ENCODE measurements around the gene KLHDC7A. TPM values are rescaled to one million over a fixed set of nuclear protein-coding genes. Genes with fewer than 3 reads are reported as not detected.

Gene KLHDC7A
- total and polyA plus RNA-seq, 3 experiments from 2014 or later: not detected

- Histone ChIP-seq H3K4me1 (ENCODE audit: insufficient read depth, low read length) (no peaks in the 10 kb centered on the region), H3K36me3 (ENCODE audit: insufficient read depth, low read length) (no peaks in the 10 kb centered on the region), H3K9me3 (ENCODE audit: low read length) (no peaks in the 10 kb centered on the region), H3K27me3 (ENCODE audit: insufficient read depth, low read length, poor library complexity, severe bottlenecking) (no peaks in the 10 kb centered on the region), H3K4me3 (ENCODE audit: low read length) (no peak overlapping the region), H3K27ac (ENCODE audit: low read depth, low read length) (no peak overlapping the region)
- H3K27ac Mint-ChIP-seq: no peak overlapping the region
- H3K4me3 Mint-ChIP-seq: no peak overlapping the region
- no peaks in the 10 kb centered on the region for H3K4me1 Mint-ChIP-seq
- H3K27me3 Mint-ChIP-seq: peaks cover 10 to 12% of the 10 kb centered on the region in 2 donors
- H3K36me3 Mint-ChIP-seq: no peaks in the 10 kb centered on the region
- POLR2A ChIA-PET: no interaction called here
- no peak for DNase-seq
- CTCF ChIA-PET: no interaction called here
- H3K9me3 Mint-ChIP-seq: peaks cover 0 to 2% (median 0%) of the 10 kb centered on the region in 5 donors
These were observed 8.8 kb downstream of the KLHDC7A start for GRCh38 chr1:18489417-18490143.

GRCh38 chr1:18491168-18491567 is 10.4 kb downstream of the KLHDC7A start:
- no peak for DNase-seq
- Histone ChIP-seq H3K36me3 (ENCODE audit: insufficient read depth, low read length) (no peaks in the 10 kb centered on the region), H3K4me1 (ENCODE audit: insufficient read depth, low read length) (no peaks in the 10 kb centered on the region), H3K27me3 (ENCODE audit: insufficient read depth, low read length, poor library complexity, severe bottlenecking) (no peaks in the 10 kb centered on the region), H3K27ac (ENCODE audit: low read depth, low read length) (no peak overlapping the region), H3K9me3 (ENCODE audit: low read length) (no peaks in the 10 kb centered on the region), H3K4me3 (ENCODE audit: low read length) (no peak overlapping the region)
- Mint-ChIP-seq H3K27me3 (peaks cover 12 to 13% of the 10 kb centered on the region in 2 donors), H3K4me3 (no peak overlapping the region), H3K27ac (no peak overlapping the region), H3K4me1 (no peaks in the 10 kb centered on the region), H3K36me3 (no peaks in the 10 kb centered on the region), H3K9me3 (peaks cover 0 to 2% (median 0%) of the 10 kb centered on the region in 5 donors)
- CTCF ChIA-PET: no interaction called here
- POLR2A ChIA-PET: no interaction called here

- Histone ChIP-seq H3K4me3 (ENCODE audit: low read length) (no peak overlapping the region), H3K27me3 (ENCODE audit: insufficient read depth, low read length, poor library complexity, severe bottlenecking) (no peaks in the 10 kb centered on the region), H3K27ac (ENCODE audit: low read depth, low read length) (no peak overlapping the region), H3K4me1 (ENCODE audit: insufficient read depth, low read length) (no peaks in the 10 kb centered on the region), H3K36me3 (ENCODE audit: insufficient read depth, low read length) (no peaks in the 10 kb centered on the region), H3K9me3 (ENCODE audit: low read length) (no peaks in the 10 kb centered on the region)
- H3K27ac Mint-ChIP-seq: no peak overlapping the region
- no peak for DNase-seq
- H3K4me1 Mint-ChIP-seq: no peaks in the 10 kb centered on the region
- H3K4me3 Mint-ChIP-seq: no peak overlapping the region
- H3K9me3 Mint-ChIP-seq: no peaks in the 10 kb centered on the region
- no peaks in the 10 kb centered on the region for H3K36me3 Mint-ChIP-seq
- POLR2A ChIA-PET: no interaction called here
- CTCF ChIA-PET: no interaction called here
- peaks cover 21 to 28% of the 10 kb centered on the region in 2 donors for H3K27me3 Mint-ChIP-seq
These were observed 13.6 kb downstream of the KLHDC7A start for GRCh38 chr1:18494304-18494703.

GRCh38 chr1:18495635-18496034 is 14.9 kb downstream of the KLHDC7A start:
- no peaks in the 10 kb centered on the region for H3K36me3 ChIP-seq (ENCODE audit: insufficient read depth, low read length)
- no peaks in the 10 kb centered on the region for H3K9me3 Mint-ChIP-seq
- CTCF ChIA-PET: no interaction called here

GRCh38 chr1:18496056-18496455 is 15.3 kb downstream of the KLHDC7A start:
- Histone ChIP-seq H3K4me3 (ENCODE audit: low read length) (no peak overlapping the region), H3K4me1 (ENCODE audit: insufficient read depth, low read length) (no peaks in the 10 kb centered on the region), H3K9me3 (ENCODE audit: low read length) (no peaks in the 10 kb centered on the region), H3K27ac (ENCODE audit: low read depth, low read length) (no peak overlapping the region), H3K27me3 (ENCODE audit: insufficient read depth, low read length, poor library complexity, severe bottlenecking) (no peaks in the 10 kb centered on the region), H3K36me3 (ENCODE audit: insufficient read depth, low read length) (no peaks in the 10 kb centered on the region)
- ChIA-PET POLR2A (no interaction called here), CTCF (no interaction called here)
- Mint-ChIP-seq H3K27me3 (peaks cover 21 to 34% of the 10 kb centered on the region in 2 donors), H3K4me3 (no peak overlapping the region), H3K27ac (no peak overlapping the region), H3K36me3 (no peaks in the 10 kb centered on the region), H3K9me3 (no peaks in the 10 kb centered on the region), H3K4me1 (no peaks in the 10 kb centered on the region)
- DNase-seq: no peak

More at GRCh38 chr1:18495635-18496034, 14.9 kb downstream of the KLHDC7A start:
- DNase-seq: no peak
- no peak overlapping the region for H3K4me3 Mint-ChIP-seq
- H3K27ac Mint-ChIP-seq: no peak overlapping the region
- no peaks in the 10 kb centered on the region for H3K4me1 Mint-ChIP-seq
- no peaks in the 10 kb centered on the region for H3K9me3 ChIP-seq (ENCODE audit: low read length)
- no peaks in the 10 kb centered on the region for H3K36me3 Mint-ChIP-seq
- no peak overlapping the region for H3K27ac ChIP-seq (ENCODE audit: low read depth, low read length)
- no peaks in the 10 kb centered on the region for H3K4me1 ChIP-seq (ENCODE audit: insufficient read depth, low read length)
- H3K4me3 ChIP-seq (ENCODE audit: low read length): no peak overlapping the region
- POLR2A ChIA-PET: no interaction called here
- no peaks in the 10 kb centered on the region for H3K27me3 ChIP-seq (ENCODE audit: insufficient read depth, low read length, poor library complexity, severe bottlenecking)
- H3K27me3 Mint-ChIP-seq: peaks cover 23 to 31% of the 10 kb centered on the region in 2 donors

GRCh38 chr1:18496497-18497235 is 15.9 kb downstream of the KLHDC7A start:
- ChIA-PET POLR2A (no interaction called here), CTCF (no interaction called here)
- Mint-ChIP-seq H3K36me3 (no peaks in the 10 kb centered on the region), H3K4me3 (no peak overlapping the region), H3K27ac (no peak overlapping the region), H3K9me3 (no peaks in the 10 kb centered on the region), H3K4me1 (no peaks in the 10 kb centered on the region), H3K27me3 (peaks cover 23 to 36% of the 10 kb centered on the region in 2 donors)
- Histone ChIP-seq H3K4me1 (ENCODE audit: insufficient read depth, low read length) (no peaks in the 10 kb centered on the region), H3K9me3 (ENCODE audit: low read length) (no peaks in the 10 kb centered on the region), H3K27ac (ENCODE audit: low read depth, low read length) (no peak overlapping the region), H3K27me3 (ENCODE audit: insufficient read depth, low read length, poor library complexity, severe bottlenecking) (no peaks in the 10 kb centered on the region), H3K36me3 (ENCODE audit: insufficient read depth, low read length) (no peaks in the 10 kb centered on the region), H3K4me3 (ENCODE audit: low read length) (no peak overlapping the region)
- no peak for DNase-seq

- no peak for DNase-seq
- Histone ChIP-seq H3K4me1 (ENCODE audit: insufficient read depth, low read length) (no peaks in the 10 kb centered on the region), H3K4me3 (ENCODE audit: low read length) (no peak overlapping the region), H3K27me3 (ENCODE audit: insufficient read depth, low read length, poor library complexity, severe bottlenecking) (no peaks in the 10 kb centered on the region), H3K9me3 (ENCODE audit: low read length) (no peaks in the 10 kb centered on the region), H3K36me3 (ENCODE audit: insufficient read depth, low read length) (no peaks in the 10 kb centered on the region), H3K27ac (ENCODE audit: low read depth, low read length) (no peak overlapping the region)
- Mint-ChIP-seq H3K9me3 (peaks cover 0 to 5% (median 3%) of the 10 kb centered on the region in 5 donors), H3K36me3 (no peaks in the 10 kb centered on the region), H3K4me3 (no peak overlapping the region), H3K4me1 (no peaks in the 10 kb centered on the region), H3K27ac (no peak overlapping the region), H3K27me3 (peaks cover 17 to 37% of the 10 kb centered on the region in 2 donors)
- ChIA-PET POLR2A (no interaction called here), CTCF (no interaction called here)
These were observed 21.1 kb downstream of the KLHDC7A start for GRCh38 chr1:18501833-18502232.

GRCh38 chr1:18504609-18505008 is 23.9 kb downstream of the KLHDC7A start:
- Histone ChIP-seq H3K27ac (ENCODE audit: low read depth, low read length) (no peak overlapping the region), H3K27me3 (ENCODE audit: insufficient read depth, low read length, poor library complexity, severe bottlenecking) (no peaks in the 10 kb centered on the region), H3K4me1 (ENCODE audit: insufficient read depth, low read length) (no peaks in the 10 kb centered on the region), H3K9me3 (ENCODE audit: low read length) (no peaks in the 10 kb centered on the region), H3K4me3 (ENCODE audit: low read length) (no peak overlapping the region), H3K36me3 (ENCODE audit: insufficient read depth, low read length) (no peaks in the 10 kb centered on the region)
- H3K36me3 Mint-ChIP-seq: no peaks in the 10 kb centered on the region
- DNase-seq: no peak
- H3K27me3 Mint-ChIP-seq: peaks cover 12 to 22% of the 10 kb centered on the region in 2 donors
- no peak overlapping the region for H3K27ac Mint-ChIP-seq
- peaks cover 5 to 12% (median 7%) of the 10 kb centered on the region in 5 donors for H3K9me3 Mint-ChIP-seq
- ChIA-PET POLR2A (no interaction called here), CTCF (interaction anchor here (1.6 kb wide), 1 partner anchor 48 kb away, joined by 3 read pairs; no protein-coding TSS in a partner anchor)
- H3K4me1 Mint-ChIP-seq: no peaks in the 10 kb centered on the region
- no peak overlapping the region for H3K4me3 Mint-ChIP-seq

All from CD8-positive, alpha-beta memory T cell (primary cell).